Subcutaneous adipose tissue (tissue), 4 donors: ENCODE data around the gene FAM217A. TPM values are rescaled to one million over a fixed set of nuclear protein-coding genes. Genes with fewer than 3 reads are reported as not detected.

Experiments used
- CTCF ChIP-seq: fragments of 450-650 bp; IDR thresholded peaks from one replicate; pipeline ENCODE4 v1.5.1; 2016; ENCODE audit warnings: low read depth, mild to moderate bottlenecking, control low read depth, antibody characterized with exemption, moderate library complexity
- total RNA-seq, 4 donors: library from RNA; depleted of rRNA; stranded (reverse); fragments of >200 nt; gene quantifications; one replicate each; pipeline ENCODE4 v1.1.0, GENCODE V29; 2016

The FAM217A gene
- total RNA-seq, 4 donors from 2014 or later = not detected

GRCh38 chr6:4102687-4103244, 23.8 kb upstream of the FAM217A start:
- no peak for TF ChIP-seq CTCF

- no peak for TF ChIP-seq CTCF
Measured at GRCh38 chr6:4101298-4101697, 22.4 kb upstream of the FAM217A start.

- no peak for TF ChIP-seq CTCF
Measured at GRCh38 chr6:4100655-4101054, 21.7 kb upstream of the FAM217A start.

- no peak for TF ChIP-seq CTCF
Measured at GRCh38 chr6:4093288-4093687, 14.4 kb upstream of the FAM217A start.

- no peak for TF ChIP-seq CTCF
Measured at GRCh38 chr6:4091941-4092340, 13.0 kb upstream of the FAM217A start.

- TF ChIP-seq CTCF = no peak
Measured at GRCh38 chr6:4088704-4089103, 9.8 kb upstream of the FAM217A start.

GRCh38 chr6:4085332-4085700, 6.4 kb upstream of the FAM217A start:
- no peak for TF ChIP-seq CTCF
